ENCODE results near the gene LPXN. TPM values are rescaled to one million over a fixed set of nuclear protein-coding genes. Genes with fewer than 3 reads are reported as not detected.

Gene LPXN
- total and polyA plus RNA-seq, 10 donors, result 50.8 to 83.7 (median 65.5) TPM

GRCh38 chr11:58490827-58491226 lies 84.8 kb downstream of the LPXN start:
- intact Hi-C loops (cut with DNase I; ENCODE audit: low total_unique reads), result no loop called here
- H3K9me3 ChIP-seq, result no peaks in the 10 kb centered on the region
- 41 to 78% (median 56%) methylated on average over 2 of the region's 2 CpGs for WGBS, 5 donors

GRCh38 chr11:58487170-58487569 lies 88.5 kb downstream of the LPXN start:
- Histone ChIP-seq H3K27me3 (replicated peaks in 1 of 7) (peaks cover 0 to 3% (median 0%) of the 10 kb centered on the region in 7 donors), H3K4me1 (no peaks in the 10 kb centered on the region), H3K36me3 (no peaks in the 10 kb centered on the region), H3K4me3 (no peak overlapping the region), H3K9me3 (no peaks in the 10 kb centered on the region), H3K27ac (no peak overlapping the region)
- no peak for TF ChIP-seq POLR2A (IDR thresholded peaks at IDR 0.05)
- no peak for TF ChIP-seq POLR2AphosphoS5 (IDR thresholded peaks at IDR 0.05)
- TF ChIP-seq CTCF (IDR thresholded peaks at IDR 0.05 in 8 of 11, conservative IDR thresholded peaks at IDR 0.05 in 3 of 11), result no peak
- intact Hi-C loops (cut with DNase I; ENCODE audit: low total_unique reads), result no loop called here
- no peak for DNase-seq

More at GRCh38 chr11:58490827-58491226, 84.8 kb downstream of the LPXN start:
- H3K4me3 ChIP-seq, result no peak overlapping the region
- no peaks in the 10 kb centered on the region for H3K4me1 ChIP-seq
- no peak overlapping the region for H3K27ac ChIP-seq
- H3K27me3 ChIP-seq (replicated peaks in 1 of 7), result no peaks in the 10 kb centered on the region
- TF ChIP-seq POLR2AphosphoS5 (IDR thresholded peaks at IDR 0.05) (no peak), CTCF (IDR thresholded peaks at IDR 0.05 in 8 of 11, conservative IDR thresholded peaks at IDR 0.05 in 3 of 11) (no peak)
- H3K36me3 ChIP-seq, result no peaks in the 10 kb centered on the region
- DNase-seq, result no peak

GRCh38 chr11:58485961-58486360 lies 89.7 kb downstream of the LPXN start:
- WGBS, 5 donors, result 73 to 97% (median 93%) methylated on average over 1 of the region's 1 CpG
- TF ChIP-seq CTCF (IDR thresholded peaks at IDR 0.05 in 8 of 11, conservative IDR thresholded peaks at IDR 0.05 in 3 of 11) (no peak), POLR2A (IDR thresholded peaks at IDR 0.05) (no peak), POLR2AphosphoS5 (IDR thresholded peaks at IDR 0.05) (no peak)
- intact Hi-C loops (cut with DNase I; ENCODE audit: low total_unique reads), result no loop called here
- Histone ChIP-seq H3K36me3 (no peaks in the 10 kb centered on the region), H3K9me3 (no peaks in the 10 kb centered on the region), H3K4me1 (no peaks in the 10 kb centered on the region), H3K27ac (no peak overlapping the region), H3K4me3 (no peak overlapping the region), H3K27me3 (replicated peaks in 1 of 7) (peaks cover 0 to 6% (median 0%) of the 10 kb centered on the region in 7 donors)
- no peak for DNase-seq

Other genes starting within 250 kb of the LPXN start
- gene OR5B17, start 216.8 kb downstream of the LPXN start, total RNA-seq, result not detected
- gene OR5B17, start 216.8 kb downstream of the LPXN start, polyA plus RNA-seq, result not detected
- gene OR5B3, start 169.0 kb downstream of the LPXN start, total RNA-seq, result not detected
- gene OR5B3, start 169.0 kb downstream of the LPXN start, polyA plus RNA-seq, result not detected
- gene OR5B2, start 147.7 kb downstream of the LPXN start, total RNA-seq, result not detected
- under 1 TPM in 1 of 3 donors, not detected in 2; 0.08 TPM for gene OR5B2, start 147.7 kb downstream of the LPXN start, polyA plus RNA-seq
- not detected for gene OR5B12, start 133.6 kb downstream of the LPXN start, total RNA-seq
- gene OR5B12, start 133.6 kb downstream of the LPXN start, polyA plus RNA-seq, result under 1 TPM in 1 of 3 donors, not detected in 2; 0.08 TPM
- gene OR5B21, start 67.8 kb downstream of the LPXN start, total RNA-seq, result 1 to 10 TPM in 1 of 7 donors, under 1 TPM in 2, not detected in 4; 0.40 to 2.6 (median 0.54) TPM
- gene OR5B21, start 67.8 kb downstream of the LPXN start, polyA plus RNA-seq, result not detected
- 10 to 100 TPM; 42.9 to 53.4 (median 49.4) TPM for gene ZFP91, start 3.2 kb upstream of the LPXN start, total RNA-seq
- 10 to 100 TPM; 10.1 to 17.5 (median 10.2) TPM for gene ZFP91, start 3.2 kb upstream of the LPXN start, polyA plus RNA-seq
- 1 to 10 TPM; 1.1 to 3.7 (median 2.0) TPM for gene CNTF, start 46.8 kb upstream of the LPXN start, total RNA-seq
- gene CNTF, start 46.8 kb upstream of the LPXN start, polyA plus RNA-seq, result under 1 TPM; 0.09 to 0.32 (median 0.11) TPM
- not detected for gene GLYAT, start 156.1 kb upstream of the LPXN start, total RNA-seq
- not detected for gene GLYAT, start 156.1 kb upstream of the LPXN start, polyA plus RNA-seq

Data from spleen (tissue), 11 donors.